ENCODE data around the gene CAMKK1.

GRCh38 chr17:3887394-3887793 lies 5.5 kb downstream of the CAMKK1 start:
- TF ChIP-seq POLR2AphosphoS5 (IDR thresholded peaks at IDR 0.05; ENCODE audit: low read depth, low read length): no peak
- no peak for TF ChIP-seq POLR2A (IDR thresholded peaks at IDR 0.05; ENCODE audit: low read depth, low read length)

All from GM12891 (cell line).